GM13976 (cell line): ENCODE data around the gene MSX1.

Source experiments
- DNase-seq: peaks from one replicate; pipeline ENCODE4 v3.0.0; 2012; ENCODE audit warnings: low spot score
- CTCF ChIP-seq: IDR thresholded peaks from 2 replicates; pipeline ENCODE4 v1.5.1; 2012; ENCODE audit warnings: borderline replicate concordance, mild to moderate bottlenecking; ENCODE audit not compliant: insufficient read depth; ENCODE audit errors: extremely low read depth, missing control alignments, control extremely low read depth
- in situ Hi-C: fragments of 300-500 bp; cut with MboI; formaldehyde crosslinking; loops from one replicate; pipeline ENCODE4 v1.12.0; 2022; ENCODE audit warnings: low sequenced_read_pairs, mixed read lengths, inconsistent platforms; ENCODE audit not compliant: unreplicated experiment

MSX1 gene

GRCh38 chr4:4831266-4831665, 28.2 kb upstream of the MSX1 start:
- no peak for TF ChIP-seq CTCF

GRCh38 chr4:4831825-4832224, 27.6 kb upstream of the MSX1 start:
- DNase-seq = no peak
- TF ChIP-seq CTCF = no peak
- in situ Hi-C loops = no loop called here

More at GRCh38 chr4:4831266-4831665, 28.2 kb upstream of the MSX1 start:
- DNase-seq = no peak
- in situ Hi-C loops = no loop called here

- in situ Hi-C loops = no loop called here
- DNase-seq = no peak
- no peak for TF ChIP-seq CTCF
Observed at GRCh38 chr4:4836044-4836443, 23.4 kb upstream of the MSX1 start.

GRCh38 chr4:4837316-4837715, 22.1 kb upstream of the MSX1 start:
- in situ Hi-C loops = no loop called here
- DNase-seq = no peak
- TF ChIP-seq CTCF = no peak

GRCh38 chr4:4838051-4838935, 21.2 kb upstream of the MSX1 start:
- DNase-seq = no peak
- TF ChIP-seq CTCF = no peak
- in situ Hi-C loops = no loop called here

- no peak for TF ChIP-seq CTCF
- DNase-seq = no peak
- in situ Hi-C loops = no loop called here
Observed at GRCh38 chr4:4838936-4839810, 20.3 kb upstream of the MSX1 start.
